HG03103 (cell line): Measurements from ENCODE around the gene ZNF107.
"Not testable (repeated sequence)": the region's sequence is repeated elsewhere in the genome, so short reads cannot be mapped to it uniquely, and the experiment has no call there.

Source experiments
- ATAC-seq: cut with Tn5 transposase; IDR thresholded peaks from one replicate; pipeline ENCODE4 v1.9.1; 2021; ENCODE audit warnings: low read depth; ENCODE audit not compliant: unreplicated experiment

Gene ZNF107

DNA sequence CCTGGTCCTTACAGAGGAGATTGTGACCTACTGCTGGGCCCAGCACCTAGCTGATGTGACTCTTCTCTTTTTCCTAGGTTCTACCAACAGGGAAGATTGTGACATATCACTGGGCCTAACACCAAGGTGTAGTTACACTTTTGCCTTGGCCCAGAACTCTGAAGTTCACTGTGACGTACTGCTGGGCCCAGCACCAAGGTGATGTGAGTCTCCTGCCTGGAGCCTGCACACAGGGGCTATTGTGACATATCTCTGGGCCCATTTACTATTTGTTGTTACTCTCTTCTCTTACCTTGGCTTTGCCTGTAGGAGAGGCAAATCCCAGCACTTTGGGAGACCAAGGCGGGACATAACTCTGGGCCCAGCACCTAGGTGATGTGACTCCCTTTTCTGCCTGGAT, 23.1 kb upstream of the ZNF107 start:
- ATAC-seq = no peak

DNA sequence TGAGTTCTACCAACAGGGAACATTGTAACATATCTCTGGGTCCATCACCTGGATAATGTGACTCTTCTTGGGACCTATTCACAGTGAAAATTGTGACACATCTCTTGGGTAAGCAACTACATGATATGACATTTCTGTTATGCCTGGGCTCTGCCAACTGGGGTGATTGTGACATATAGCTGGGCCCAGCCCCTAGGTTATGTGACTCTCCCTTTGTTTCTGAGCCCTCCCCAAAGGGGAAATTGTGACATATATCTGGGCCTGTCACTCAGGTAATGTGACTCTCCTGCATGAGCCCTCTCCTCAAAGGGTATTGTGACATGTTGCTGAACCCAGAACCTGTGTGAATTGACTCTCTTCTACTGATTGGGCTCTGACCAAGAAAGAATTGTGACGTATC, 22.4 kb upstream of the ZNF107 start:
- ATAC-seq = no peak

DNA sequence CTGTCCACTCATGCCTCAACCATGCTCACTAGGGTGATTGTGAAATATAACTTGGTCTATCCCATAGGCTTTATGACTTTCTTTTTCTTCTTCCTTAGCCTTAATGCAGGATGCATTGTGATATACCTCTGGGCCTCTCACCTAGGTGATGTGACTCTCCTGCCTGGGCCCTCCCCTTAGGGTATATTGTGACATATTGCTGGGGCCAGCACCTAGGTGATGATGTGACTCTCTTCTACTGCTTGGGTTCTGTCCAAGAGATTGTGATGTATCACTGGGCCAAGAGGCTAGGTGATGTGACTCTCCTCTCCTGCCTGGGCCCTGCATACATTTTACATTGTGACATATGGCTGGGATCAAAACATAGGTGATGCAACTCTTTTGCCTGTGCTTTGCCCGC, 14.7 kb upstream of the ZNF107 start:
- ATAC-seq = no peak

DNA sequence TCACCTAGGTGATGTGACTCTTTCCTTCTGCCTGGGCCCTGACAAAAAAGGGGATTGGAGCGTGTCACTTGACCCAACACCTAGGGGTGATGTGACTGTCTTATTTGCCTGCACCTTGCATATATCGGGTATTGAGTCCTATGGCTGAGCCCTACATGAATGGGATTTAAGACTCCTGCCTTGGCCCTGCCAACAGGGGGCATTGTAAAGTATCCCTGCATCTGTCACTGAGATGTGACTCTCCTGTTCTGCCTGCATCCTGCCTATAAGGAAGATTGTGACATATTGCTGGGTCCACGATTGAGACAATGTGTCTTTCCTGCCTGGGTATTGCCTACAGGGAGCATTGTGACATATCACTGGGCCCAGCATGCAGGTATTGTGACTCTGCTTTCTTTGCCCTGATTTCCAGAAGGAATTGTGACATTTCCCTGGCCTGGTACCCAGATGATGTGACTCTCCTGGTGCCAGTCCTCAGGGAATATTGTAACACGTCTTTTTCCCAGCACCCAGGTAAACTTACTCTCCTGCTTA, 14.2 kb upstream of the ZNF107 start:
- no peak for ATAC-seq

DNA sequence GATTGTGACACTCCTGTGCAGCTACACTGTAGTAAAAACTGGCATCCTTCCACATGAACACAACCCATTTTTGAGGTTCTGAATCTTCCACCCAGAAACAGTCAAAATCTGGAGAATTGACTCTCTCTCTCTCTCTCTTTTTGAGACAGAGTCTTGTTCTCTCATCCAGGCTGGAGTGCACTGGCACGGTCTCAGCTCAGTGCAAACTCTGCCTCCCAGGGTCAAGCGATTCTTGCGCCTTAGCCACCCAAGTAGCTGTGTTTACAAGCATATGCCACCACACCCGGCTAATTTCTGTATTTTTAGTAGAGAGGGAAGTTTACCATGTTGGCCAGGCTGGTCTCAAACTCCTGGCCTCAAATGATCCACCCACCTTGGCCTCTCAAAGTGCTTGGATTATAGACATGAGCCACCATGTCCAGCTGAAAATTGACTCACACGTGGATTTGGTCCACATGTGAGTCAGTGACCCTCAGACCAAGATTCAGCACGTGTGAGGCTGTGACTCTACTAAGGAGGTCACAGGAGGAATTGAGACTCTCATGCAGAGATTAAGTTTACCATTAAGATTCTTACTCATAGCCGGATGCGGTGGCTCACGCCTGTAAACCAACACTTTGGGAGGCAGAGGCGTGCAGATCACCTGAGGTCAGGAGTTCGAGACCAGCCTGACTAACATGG, 12.1 kb upstream of the ZNF107 start:
- no peak for ATAC-seq

DNA sequence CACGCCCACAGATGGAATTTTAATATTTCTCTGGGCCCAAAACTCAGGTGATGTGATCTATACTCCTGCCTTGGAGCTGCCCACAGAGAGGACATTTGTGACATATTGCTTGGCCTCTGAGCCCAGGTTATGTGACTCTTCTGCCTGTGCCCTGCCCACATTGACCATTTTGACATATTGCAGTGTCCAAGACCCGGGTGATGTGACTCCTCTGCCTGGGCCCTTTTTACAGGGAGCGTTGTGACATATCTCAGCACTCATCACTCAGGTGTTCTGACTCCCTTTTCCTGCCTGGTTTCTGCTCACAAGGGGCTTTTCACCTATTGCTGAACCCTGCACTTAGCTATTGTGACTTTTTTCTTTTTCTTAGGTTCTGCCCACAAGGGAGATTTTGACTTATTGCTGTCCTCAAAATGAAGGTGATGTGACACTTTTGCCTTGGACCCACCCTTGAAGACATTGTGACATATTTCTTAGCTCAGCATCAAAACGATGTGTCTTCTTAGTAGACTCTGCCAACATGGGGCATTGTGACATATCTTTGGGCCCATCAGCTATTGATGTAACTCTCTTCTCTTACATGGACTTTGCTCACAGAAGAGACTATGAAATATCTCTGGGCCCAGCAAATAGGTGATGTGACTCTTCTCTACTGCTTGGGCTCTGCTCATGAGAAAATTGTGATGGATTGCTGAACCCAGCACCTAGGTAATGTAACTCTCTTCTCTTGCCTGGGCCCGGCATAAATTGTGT, 11.0 kb upstream of the ZNF107 start:
- no peak for ATAC-seq

DNA sequence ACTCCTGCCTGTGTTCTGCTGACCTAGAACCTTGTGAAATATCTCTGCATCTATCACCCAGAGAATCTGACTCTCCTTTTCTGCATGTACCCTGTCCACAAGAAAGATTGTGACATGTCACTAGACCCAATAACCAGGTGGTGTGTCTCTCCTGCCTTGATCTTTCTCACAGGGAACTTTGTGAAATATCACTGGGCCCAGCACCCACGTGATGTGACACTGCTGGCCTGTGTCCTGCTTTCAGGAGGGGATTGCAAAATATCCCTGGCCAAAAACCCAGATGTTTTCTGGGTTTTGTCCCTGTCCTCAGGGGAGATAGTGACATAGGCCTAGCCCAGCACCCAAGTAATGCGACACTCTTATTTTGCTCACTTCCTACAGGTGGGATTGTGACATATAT, 10.1 kb upstream of the ZNF107 start:
- no peak for ATAC-seq

DNA sequence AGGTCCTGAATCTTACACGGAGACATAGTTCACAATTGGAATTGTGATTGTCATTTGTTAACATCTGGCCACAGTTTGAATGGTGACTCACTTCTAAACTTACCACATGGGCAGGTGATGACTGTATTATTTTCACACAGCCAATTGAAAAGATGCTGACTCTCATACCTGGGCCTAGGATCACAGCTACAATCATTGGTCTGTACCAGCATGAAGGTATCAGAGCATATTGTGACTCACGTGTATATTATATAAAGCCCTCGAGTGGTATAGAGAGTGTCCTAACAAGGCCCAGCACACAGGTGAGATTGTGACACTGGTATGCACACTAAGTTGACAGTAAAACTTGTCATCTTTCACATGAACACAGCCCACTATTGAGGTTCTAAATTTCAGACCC, 9.4 kb upstream of the ZNF107 start:
- ATAC-seq = no peak

DNA sequence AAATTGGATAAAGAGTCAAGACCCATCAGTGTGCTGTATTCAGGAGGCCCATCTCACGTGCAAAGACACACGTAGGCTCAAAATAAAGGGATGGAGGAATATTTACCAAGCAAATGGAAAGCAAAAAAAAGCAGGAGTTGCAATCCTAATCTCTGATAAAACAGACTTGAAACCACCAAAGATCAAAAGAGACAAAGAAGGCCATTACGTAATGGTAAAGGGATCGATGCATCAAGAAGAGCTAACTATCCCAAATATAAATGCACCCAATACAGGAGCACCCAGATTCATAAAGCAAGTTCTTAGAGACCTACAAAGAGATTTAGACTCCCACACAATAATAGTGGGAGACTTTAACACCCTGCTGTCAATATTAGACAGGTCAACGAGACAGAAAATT, 3.8 kb upstream of the ZNF107 start:
- ATAC-seq = not testable (repeated sequence)

DNA sequence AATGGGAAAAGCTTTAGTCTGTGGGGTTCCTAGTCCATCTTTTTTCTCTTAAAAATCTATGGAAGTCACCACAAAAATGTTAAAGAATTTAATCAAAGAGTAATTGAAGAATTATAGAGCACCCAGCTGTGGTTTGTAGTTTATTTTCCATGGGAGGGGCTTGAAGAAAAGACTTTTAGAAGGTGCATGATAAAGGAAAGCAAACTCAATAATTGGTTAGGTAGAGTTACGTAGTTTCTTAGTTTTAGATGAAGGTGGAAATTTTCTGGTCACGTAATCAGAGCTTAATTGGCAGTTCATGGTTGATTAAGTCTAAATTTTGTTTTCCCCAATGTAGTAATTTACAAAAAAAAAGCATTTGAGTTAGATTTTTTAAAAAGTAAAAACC, 724 bp downstream of the ZNF107 start:
- ATAC-seq = no peak

DNA sequence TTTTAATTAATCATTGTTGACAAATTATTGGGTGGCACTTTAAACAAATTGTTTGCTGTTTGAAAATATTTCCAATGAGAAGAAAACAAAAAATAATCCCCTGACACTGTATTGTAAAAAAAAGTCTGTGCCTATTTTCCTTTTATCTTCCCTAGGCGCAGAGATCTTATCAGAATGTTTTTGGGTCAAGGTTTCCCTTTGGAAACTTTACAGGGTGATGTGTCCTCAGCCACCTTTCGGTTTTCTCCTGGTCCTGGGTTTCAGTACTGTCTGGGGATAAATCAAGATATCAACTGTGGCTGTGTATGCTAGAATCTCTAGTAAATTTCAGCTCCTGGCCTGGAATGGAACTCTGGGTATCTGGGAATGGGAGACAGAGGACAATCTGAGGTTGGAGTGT, 1.4 kb downstream of the ZNF107 start:
- no peak for ATAC-seq

DNA sequence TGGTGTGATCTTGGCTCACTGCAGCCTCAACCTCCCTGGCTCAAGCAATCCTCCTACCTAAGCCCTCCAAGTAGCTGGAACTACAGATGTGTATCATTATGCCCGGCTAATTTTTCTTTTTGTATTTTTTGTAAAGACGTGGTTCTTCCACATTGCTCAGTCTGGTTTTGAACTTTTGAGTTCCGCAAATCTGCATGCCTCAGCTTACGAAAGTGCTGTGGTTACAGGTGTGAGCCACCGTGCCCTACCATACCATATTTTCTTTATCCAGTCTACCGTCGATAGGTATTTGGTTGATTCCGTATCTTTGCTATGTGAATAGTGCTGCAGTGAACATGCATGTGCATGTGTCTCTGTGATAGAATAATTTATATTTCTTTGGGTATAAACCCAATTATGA, 6.5 kb downstream of the ZNF107 start:
- ATAC-seq = no peak

DNA sequence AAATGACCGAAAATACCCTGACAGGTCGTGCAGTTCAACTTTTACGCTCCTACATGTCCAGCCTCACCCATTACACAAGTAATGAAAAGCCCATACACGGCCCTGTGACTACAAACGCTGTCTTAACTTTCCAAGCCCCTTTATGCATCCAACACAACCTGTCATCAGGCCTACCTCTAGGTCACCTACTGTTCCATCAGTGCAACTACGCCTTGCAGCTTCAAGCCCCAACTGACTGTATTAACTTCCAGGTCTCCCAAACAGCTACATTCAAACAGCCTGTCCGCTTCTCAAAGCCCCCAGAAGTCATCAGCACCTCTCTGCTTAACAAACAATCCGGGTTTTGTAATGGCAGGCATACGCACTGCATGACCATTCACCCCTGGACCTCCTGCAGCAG, 19.2 kb downstream of the ZNF107 start:
- no peak for ATAC-seq

DNA sequence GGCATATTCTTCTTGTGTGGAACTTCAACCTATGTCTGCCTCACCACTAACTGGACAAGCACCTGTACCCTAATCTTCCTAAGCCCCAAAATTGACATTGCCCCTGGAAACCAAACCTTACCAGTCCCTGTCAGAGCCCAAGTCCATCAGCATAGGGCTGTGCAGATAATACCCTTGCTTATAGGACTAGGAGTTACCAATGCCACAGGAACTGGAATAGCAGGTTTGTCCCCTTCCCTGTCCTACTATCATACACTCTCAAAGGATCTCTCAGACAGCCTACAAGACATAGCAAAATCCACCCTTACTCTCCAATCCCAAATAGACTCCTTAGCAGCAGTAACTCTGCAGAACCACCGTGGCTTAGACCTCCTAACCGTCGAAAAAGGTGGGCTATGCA, 19.8 kb downstream of the ZNF107 start:
- ATAC-seq = no peak

DNA sequence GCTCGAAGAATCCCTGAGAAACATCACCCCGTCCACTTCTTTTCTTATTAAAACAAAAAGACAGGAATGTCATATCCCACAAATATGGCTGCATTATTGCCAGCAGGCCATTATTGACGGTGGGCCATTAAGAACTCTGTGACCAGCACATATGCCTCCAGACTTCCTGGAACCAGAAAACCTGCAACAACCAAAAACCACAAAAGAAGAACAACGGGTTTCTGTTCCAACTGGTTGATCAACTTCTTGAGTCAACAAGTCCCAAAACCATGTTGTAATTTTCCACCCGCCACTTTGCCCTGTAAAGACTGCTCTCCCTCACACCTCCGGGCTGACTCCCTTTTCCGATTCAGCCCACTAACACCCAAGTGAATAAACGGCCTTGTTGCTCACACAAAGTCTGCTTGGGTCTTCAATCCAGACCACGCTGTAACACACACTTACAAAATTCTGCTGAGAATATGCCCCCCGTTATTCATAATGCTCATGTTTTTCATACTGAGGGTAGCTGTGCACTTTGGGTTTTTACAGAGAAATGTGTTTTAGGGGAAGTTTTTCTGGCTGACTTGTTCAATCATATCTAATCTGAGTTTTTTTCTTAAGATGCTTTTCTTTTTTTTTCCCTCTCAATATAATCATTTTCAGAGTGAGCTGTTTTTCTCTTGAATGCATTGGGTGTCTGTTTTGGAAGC, 20.7 kb downstream of the ZNF107 start:
- no peak for ATAC-seq

DNA sequence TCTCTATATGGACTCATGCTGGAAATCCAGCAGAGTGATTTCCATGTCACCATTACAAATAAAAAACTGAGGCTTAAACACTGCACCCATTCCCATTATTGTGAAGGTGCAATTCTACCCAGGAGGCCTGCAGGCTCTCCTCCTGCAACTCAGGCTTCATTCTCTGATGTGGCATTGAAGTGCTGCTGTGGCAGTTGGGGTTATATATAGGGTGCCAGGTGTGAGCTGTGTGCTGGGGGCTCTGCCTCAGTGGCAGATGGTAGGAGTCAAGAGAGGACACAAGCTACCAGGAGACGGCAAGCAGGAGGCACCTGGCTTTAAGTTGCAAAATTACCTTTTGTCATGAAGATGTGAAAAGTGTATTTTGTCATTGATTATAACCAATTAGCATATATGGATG, 21.3 kb downstream of the ZNF107 start:
- no peak for ATAC-seq

DNA sequence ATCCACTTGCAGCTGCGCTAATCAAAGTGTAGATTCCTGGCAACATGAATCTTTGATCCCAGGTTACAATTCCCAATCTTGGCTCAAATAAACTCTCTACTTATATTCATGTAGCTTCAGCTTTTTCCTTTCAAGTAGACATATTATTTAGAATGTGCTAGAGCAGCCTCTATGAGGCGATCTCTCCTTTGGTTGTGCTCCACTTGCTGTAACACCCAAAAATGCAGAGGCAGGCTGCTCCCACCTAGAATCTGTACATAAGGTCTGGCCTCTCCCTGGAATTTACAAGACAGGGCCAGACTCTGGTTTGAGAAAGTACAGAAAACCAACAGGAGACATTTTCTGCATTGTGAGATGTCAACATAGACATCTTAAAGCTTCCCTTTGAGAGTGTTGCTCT, 23.1 kb downstream of the ZNF107 start:
- ATAC-seq = no peak

DNA sequence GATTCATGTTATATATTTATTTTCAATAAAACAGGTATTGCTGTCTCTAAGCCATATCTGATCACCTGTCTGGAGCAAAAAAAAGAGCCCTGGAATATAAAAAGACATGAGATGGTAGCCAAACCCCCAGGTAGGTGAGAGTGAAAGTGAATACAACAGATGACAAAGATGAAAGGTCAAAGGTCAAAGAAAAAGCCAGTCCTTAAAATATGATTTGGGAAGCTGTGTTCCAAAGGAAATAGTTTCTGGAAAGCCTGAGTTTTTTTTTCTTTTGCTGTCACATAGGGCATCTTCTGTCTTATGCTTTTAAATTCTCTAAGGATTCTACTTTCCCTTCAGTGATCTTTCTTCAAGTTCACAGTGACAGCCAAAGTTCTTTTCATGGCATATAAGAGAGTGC, 25.9 kb downstream of the ZNF107 start:
- ATAC-seq = no peak

DNA sequence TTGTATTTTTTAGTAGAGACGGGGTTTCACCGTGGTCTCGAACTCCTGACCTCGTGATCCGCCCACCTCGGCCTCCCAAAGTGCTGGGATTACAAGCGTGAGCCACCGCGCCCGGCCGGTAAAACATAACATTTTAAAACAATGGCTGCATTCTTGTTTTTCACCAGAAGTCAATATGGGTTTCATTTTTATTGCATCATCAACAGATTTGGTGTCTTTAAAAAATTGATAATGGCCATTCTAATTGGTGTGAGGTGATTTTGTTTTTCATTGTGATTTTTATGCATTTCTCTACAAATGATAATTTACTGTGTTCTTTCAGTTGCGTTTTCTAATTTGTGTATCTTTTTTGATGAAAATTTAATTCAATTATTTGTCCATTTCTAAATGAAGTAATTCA, 31.9 kb downstream of the ZNF107 start:
- ATAC-seq = not testable (repeated sequence)

DNA sequence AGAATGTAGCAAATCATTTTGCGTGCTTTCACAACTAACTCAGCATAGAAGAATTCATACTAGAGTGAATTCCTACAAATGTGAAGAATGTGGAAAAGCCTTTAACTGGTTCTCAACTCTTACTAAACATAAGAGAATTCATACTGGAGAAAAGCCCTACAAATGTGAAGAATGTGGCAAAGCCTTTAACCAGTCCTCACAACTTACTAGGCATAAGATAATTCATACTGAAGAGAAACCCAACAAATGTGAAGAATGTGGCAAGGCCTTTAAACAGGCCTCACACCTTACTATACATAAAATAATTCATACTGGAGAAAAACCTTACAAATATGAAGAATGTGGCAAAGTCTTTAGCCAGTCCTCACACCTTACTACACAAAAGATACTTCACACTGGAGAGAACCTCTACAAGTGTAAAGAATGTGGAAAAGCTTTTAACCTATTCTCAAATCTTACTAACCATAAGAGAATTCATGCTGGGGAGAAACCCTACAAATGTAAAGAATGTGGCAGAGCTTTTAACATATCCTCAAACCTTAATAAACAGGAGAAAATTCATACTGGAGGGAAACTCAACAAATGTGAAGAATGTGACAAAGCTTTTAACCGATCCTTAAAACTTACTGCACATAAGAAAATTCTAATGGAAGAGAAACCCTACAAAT, 40.8 kb downstream of the ZNF107 start:
- ATAC-seq = no peak

DNA sequence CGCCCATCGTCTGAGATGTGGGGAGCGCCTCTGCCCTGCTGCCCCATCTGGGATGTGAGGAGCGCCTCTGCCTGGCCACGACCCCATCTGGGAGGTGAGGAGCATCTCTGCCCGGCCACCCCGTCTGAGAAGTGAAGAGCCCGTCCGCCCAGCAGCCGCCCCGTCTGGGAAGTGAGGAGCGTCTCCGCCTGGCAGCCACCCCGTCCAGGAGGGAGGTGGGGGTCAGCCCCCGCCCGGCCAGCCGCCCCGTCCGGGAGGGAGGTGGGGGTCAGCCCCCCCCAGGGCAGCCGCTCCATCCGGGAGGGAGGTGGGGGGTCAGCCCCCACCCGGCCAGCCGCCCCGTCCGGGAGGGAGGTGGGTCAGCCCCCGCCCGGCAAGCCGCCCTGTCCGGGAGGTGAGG, 52.0 kb downstream of the ZNF107 start:
- not testable (repeated sequence) for ATAC-seq
